NCI-H460 (cell line): Measurements from ENCODE around the gene ZNF527. TPM values are rescaled to one million over a fixed set of nuclear protein-coding genes. Genes with fewer than 3 reads are reported as not detected.
"Not testable (repeated sequence)": the region's sequence is repeated elsewhere in the genome, so short reads cannot be mapped to it uniquely, and the experiment has no call there.

Experiments
- DNase-seq: peaks from one replicate; pipeline ENCODE4 v3.0.0-alpha.2; 2016; ENCODE audit warnings: low read depth; ENCODE audit errors: extremely low read depth
- polyA plus RNA-seq: library from polyadenylated mRNA; depleted of rRNA; stranded (reverse); fragments of >200 nt; gene quantifications from 2 replicates; pipeline ENCODE4 v1.2.3, GENCODE V29; 2014; cell fraction: nucleus; rRNA removed
- total RNA-seq: library from RNA; depleted of rRNA; stranded (reverse); fragments of >200 nt; shearing (Covaris generic); gene quantifications from 2 replicates; pipeline ENCODE4 v1.2.3, GENCODE V29; 2014; rRNA removed

ZNF527 gene
- 4.3 and 4.7 TPM in 2 replicates for total RNA-seq
- polyA plus RNA-seq: 3.9 and 4.9 TPM in 2 replicates

GRCh38 chr19:37370880-37371661 is at the start of gene ZNF527:
ZNF527 (plus strand) TSS chr19:37371099; CDS start chr19:37374199, 3,100 bp downstream.
- DNase-seq: peak; percentile 86

GRCh38 chr19:37329686-37330085 is 41.2 kb upstream of the ZNF527 start:
- no peak for DNase-seq

- no peak for DNase-seq
These were observed 38.1 kb upstream of the ZNF527 start for GRCh38 chr19:37332839-37333238.

GRCh38 chr19:37333457-37333856 is 37.4 kb upstream of the ZNF527 start:
- DNase-seq: no peak

- no peak for DNase-seq
These were observed 36.5 kb upstream of the ZNF527 start for GRCh38 chr19:37334179-37335071.

GRCh38 chr19:37342753-37343152 is 28.1 kb upstream of the ZNF527 start:
- DNase-seq: no peak

- DNase-seq: no peak
These were observed 24.8 kb upstream of the ZNF527 start for GRCh38 chr19:37346091-37346490.

GRCh38 chr19:37348060-37348459 is 22.8 kb upstream of the ZNF527 start:
- no peak for DNase-seq

- no peak for DNase-seq
These were observed 16.9 kb upstream of the ZNF527 start for GRCh38 chr19:37353968-37354367.

GRCh38 chr19:37355901-37356300 is 15.0 kb upstream of the ZNF527 start:
- DNase-seq: no peak

GRCh38 chr19:37361994-37362393 is 8.9 kb upstream of the ZNF527 start:
- no peak for DNase-seq

GRCh38 chr19:37362733-37363132 is 8.2 kb upstream of the ZNF527 start:
- no peak for DNase-seq

GRCh38 chr19:37370386-37370879 is 466 bp upstream of the ZNF527 start:
- not testable (repeated sequence) for DNase-seq

- DNase-seq: no peak
These were observed 18.3 kb downstream of the ZNF527 start for GRCh38 chr19:37389234-37389633.

GRCh38 chr19:37391399-37391798 is 20.5 kb downstream of the ZNF527 start:
- not testable (repeated sequence) for DNase-seq

GRCh38 chr19:37401078-37401477 is 30.2 kb downstream of the ZNF527 start:
- DNase-seq: no peak

- DNase-seq: no peak
These were observed 32.5 kb downstream of the ZNF527 start for GRCh38 chr19:37403403-37403802.

GRCh38 chr19:37406140-37406846 is 35.4 kb downstream of the ZNF527 start:
- not testable (repeated sequence) for DNase-seq

- no peak for DNase-seq
These were observed 41.8 kb downstream of the ZNF527 start for GRCh38 chr19:37412700-37413099.

- no peak for DNase-seq
These were observed 42.6 kb downstream of the ZNF527 start for GRCh38 chr19:37413313-37414084.
